Stomach (tissue), 4 donors: ENCODE data around the gene USP34.

Source experiments
- POLR2A ChIP-seq, 4 donors: fragments of 450-650 bp; IDR thresholded peaks; one replicate each; pipeline ENCODE4 v1.6.1; 2016; ENCODE audit warnings: antibody characterized with exemption in 4 of 4, control low read depth in 2 of 4, mild to moderate bottlenecking in 1 of 4, moderate library complexity in 1 of 4
- TF ChIP-seq, protein P1 (sequence below), 7 experiments: fragments of 450-650 bp in 4 of 7; fragments of 200-600 bp in 3 of 7; sonication (generic) in 3 of 7; IDR thresholded peaks; one replicate each; pipeline ENCODE4 v1.5.1; 2016 to 2019; ENCODE audit warnings: antibody characterized with exemption in 7 of 7, control low read depth in 2 of 7, mild to moderate bottlenecking in 1 of 7

DNA sequence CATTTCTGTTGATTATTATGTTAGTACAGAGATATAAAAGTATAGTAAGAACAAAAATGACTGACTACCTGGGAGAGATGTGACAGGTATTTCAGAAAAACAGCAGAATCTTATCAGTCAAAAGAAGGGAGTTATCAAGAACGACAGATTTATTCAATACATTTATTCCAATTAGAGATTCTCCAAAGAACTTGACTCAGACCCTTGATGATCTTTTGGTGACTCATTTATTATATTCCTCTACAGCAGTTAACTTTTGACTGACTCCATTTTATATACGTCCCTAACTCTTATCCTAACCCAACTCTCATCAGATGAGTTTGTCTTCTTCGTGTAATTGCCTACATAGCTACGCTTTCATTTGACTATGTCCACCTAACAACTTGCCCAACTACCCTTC, 217.8 kb downstream of the USP34 start:
- TF ChIP-seq POLR2A (IDR thresholded peaks at IDR 0.05) = no peak
- TF ChIP-seq, protein P1, sequence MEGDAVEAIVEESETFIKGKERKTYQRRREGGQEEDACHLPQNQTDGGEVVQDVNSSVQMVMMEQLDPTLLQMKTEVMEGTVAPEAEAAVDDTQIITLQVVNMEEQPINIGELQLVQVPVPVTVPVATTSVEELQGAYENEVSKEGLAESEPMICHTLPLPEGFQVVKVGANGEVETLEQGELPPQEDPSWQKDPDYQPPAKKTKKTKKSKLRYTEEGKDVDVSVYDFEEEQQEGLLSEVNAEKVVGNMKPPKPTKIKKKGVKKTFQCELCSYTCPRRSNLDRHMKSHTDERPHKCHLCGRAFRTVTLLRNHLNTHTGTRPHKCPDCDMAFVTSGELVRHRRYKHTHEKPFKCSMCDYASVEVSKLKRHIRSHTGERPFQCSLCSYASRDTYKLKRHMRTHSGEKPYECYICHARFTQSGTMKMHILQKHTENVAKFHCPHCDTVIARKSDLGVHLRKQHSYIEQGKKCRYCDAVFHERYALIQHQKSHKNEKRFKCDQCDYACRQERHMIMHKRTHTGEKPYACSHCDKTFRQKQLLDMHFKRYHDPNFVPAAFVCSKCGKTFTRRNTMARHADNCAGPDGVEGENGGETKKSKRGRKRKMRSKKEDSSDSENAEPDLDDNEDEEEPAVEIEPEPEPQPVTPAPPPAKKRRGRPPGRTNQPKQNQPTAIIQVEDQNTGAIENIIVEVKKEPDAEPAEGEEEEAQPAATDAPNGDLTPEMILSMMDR (IDR thresholded peaks at IDR 0.05) = no peak
